Activated B cell treated with CpG ODN at 0.5 μM for 24 hours (primary cell): Measurements from ENCODE around the gene HMGXB4. TPM values are rescaled to one million over a fixed set of nuclear protein-coding genes. Genes with fewer than 3 reads are reported as not detected.

Source experiments
- ATAC-seq: fragments of 200-7000 bp; cut with Tn5 transposase; one replicate; pipeline ENCODE4 v1.10.0; 2021; ENCODE audit warnings: low read depth, mild to moderate bottlenecking, moderate library complexity
- CTCF ChIA-PET: fragments of 350-600 bp; sonication (Branson Sonifier 250); formaldehyde crosslinking; loops from one replicate; lab custom pipeline; 2021; ENCODE audit warnings: antibody characterized with exemption; lab: Charles Lee
- POLR2A ChIA-PET: fragments of 350-600 bp; sonication (Branson Sonifier 250); formaldehyde crosslinking; loops from one replicate; lab custom pipeline; 2021; ENCODE audit warnings: antibody characterized with exemption; lab: Charles Lee
- DNase-seq: peaks from one replicate; pipeline ENCODE4 v3.0.0; 2022
- H3K27ac Mint-ChIP-seq: one replicate; pipeline ENCODE4 v1.8.0; 2020; ENCODE audit warnings: mixed read lengths
- H3K27me3 Mint-ChIP-seq: one replicate; pipeline ENCODE4 v1.8.0; 2021; ENCODE audit warnings: mixed read lengths
- H3K36me3 Mint-ChIP-seq: one replicate; pipeline ENCODE4 v1.8.0; 2021; ENCODE audit warnings: low read depth, mixed read lengths
- H3K4me1 Mint-ChIP-seq: one replicate; pipeline ENCODE4 v1.8.0; 2021; ENCODE audit warnings: mixed read lengths
- H3K4me3 Mint-ChIP-seq: one replicate; pipeline ENCODE4 v1.8.0; 2020; ENCODE audit warnings: mild to moderate bottlenecking, mixed read lengths
- H3K9me3 Mint-ChIP-seq: one replicate; pipeline ENCODE4 v1.8.0; 2020; ENCODE audit warnings: mixed read lengths
- CTCF ChIP-seq: fragments of 200-600 bp; IDR thresholded peaks from one replicate; pipeline ENCODE4 v1.8.0; 2022; ENCODE audit warnings: antibody characterized with exemption, mild to moderate bottlenecking
- intact Hi-C: fragments of 100-400 bp; cut with micrococcal nuclease; formaldehyde crosslinking; loops from one replicate; pipeline ENCODE4 v1.15.1; 2024
- total RNA-seq: library from RNA; stranded (reverse); gene quantifications from 2 replicates; pipeline ENCODE4 v1.2.3, GENCODE V29; 2022

HMGXB4 gene
- total RNA-seq, 1 donor from 2014 or later, result 24.8 TPM

GRCh38 chr22:35311551-35311999 lies 54.3 kb downstream of the HMGXB4 start:
- intact Hi-C loops, result no loop called here
- DNase-seq, result no peak
- Mint-ChIP-seq H3K27me3 (no peaks in the 10 kb centered on the region), H3K4me3 (no peak overlapping the region), H3K27ac (no peak overlapping the region), H3K4me1 (peaks cover 58% of the 10 kb centered on the region), H3K36me3 (peaks cover 5% of the 10 kb centered on the region), H3K9me3 (no peaks in the 10 kb centered on the region)
- ChIA-PET POLR2A (interaction anchor here (1.1 kb wide), 1 partner anchor 12 kb away, joined by 4 read pairs; the partner anchor contains the start of gene TOM1), CTCF (no interaction called here)
- no peak for TF ChIP-seq CTCF
- no peak for ATAC-seq

GRCh38 chr22:35312198-35313059 lies 55.1 kb downstream of the HMGXB4 start:
- peak overlapping the region; percentile 19 for H3K27ac Mint-ChIP-seq
- POLR2A ChIA-PET, result no interaction called here
- intact Hi-C loops, result no loop called here
- no peak for ATAC-seq
- no peaks in the 10 kb centered on the region for H3K27me3 Mint-ChIP-seq
- peaks cover 9% of the 10 kb centered on the region for H3K36me3 Mint-ChIP-seq
- H3K4me1 Mint-ChIP-seq, result peaks cover 49% of the 10 kb centered on the region
- CTCF ChIA-PET, result no interaction called here
- no peak for DNase-seq
- no peak overlapping the region for H3K4me3 Mint-ChIP-seq
- no peaks in the 10 kb centered on the region for H3K9me3 Mint-ChIP-seq
- no peak for TF ChIP-seq CTCF

GRCh38 chr22:35313311-35314121 lies 56.2 kb downstream of the HMGXB4 start:
- CTCF ChIA-PET, result no interaction called here
- H3K9me3 Mint-ChIP-seq, result no peaks in the 10 kb centered on the region
- ATAC-seq, result no peak

GRCh38 chr22:35314161-35314942 lies 57.1 kb downstream of the HMGXB4 start:
- CTCF ChIA-PET, result no interaction called here
- no peak overlapping the region for H3K27ac Mint-ChIP-seq

More at GRCh38 chr22:35313311-35314121, 56.2 kb downstream of the HMGXB4 start:
- TF ChIP-seq CTCF, result no peak
- Mint-ChIP-seq H3K36me3 (peaks cover 20% of the 10 kb centered on the region), H3K27ac (no peak overlapping the region), H3K4me3 (no peak overlapping the region), H3K4me1 (peaks cover 38% of the 10 kb centered on the region), H3K27me3 (no peaks in the 10 kb centered on the region)
- POLR2A ChIA-PET, result no interaction called here
- DNase-seq, result peak; percentile 6
- intact Hi-C loops, result no loop called here

More at GRCh38 chr22:35314161-35314942, 57.1 kb downstream of the HMGXB4 start:
- Mint-ChIP-seq H3K27me3 (no peaks in the 10 kb centered on the region), H3K4me1 (peaks cover 30% of the 10 kb centered on the region), H3K4me3 (no peak overlapping the region), H3K36me3 (peaks cover 28% of the 10 kb centered on the region), H3K9me3 (no peaks in the 10 kb centered on the region)
- no peak for TF ChIP-seq CTCF
- DNase-seq (peak; percentile 10), ATAC-seq (no peak)
- POLR2A ChIA-PET, result interaction anchor here (1.1 kb wide), 1 partner anchor 57 kb away, joined by 3 read pairs; the partner anchor contains the start of gene HMGXB4
- intact Hi-C loops, result no loop called here
